ENCODE measurements around the gene CHD3. TPM values are rescaled to one million over a fixed set of nuclear protein-coding genes. Genes with fewer than 3 reads are reported as not detected.

Gene CHD3
- total and polyA plus RNA-seq, 10 of the 15 experiments (the other 5 are each of a cell fraction or from before 2014, with no cell fraction given): 1.4 to 86.8 (median 39.1) TPM

- 0 out of 2 replicates have a peak, but pooled peaks have one; percentile 11 for TF ChIP-seq RAD21 (IDR thresholded peaks at IDR 0.05; ENCODE audit: insufficient read depth, low read depth, low read length)
- TF ChIP-seq SMAD5 (IDR thresholded peaks at IDR 0.05; ENCODE audit: low read depth): no peak; the same call in 1 of the 2 replicates
- peak in 1 of 2 experiments; percentile 57; a peak in 1 of 4 replicates for TF ChIP-seq ETV6 (conservative IDR thresholded peaks at IDR 0.05 in 1 of 2, IDR thresholded peaks at IDR 0.05 in 1 of 2; ENCODE audit: borderline replicate concordance in 1 of 2, low read depth in 1 of 2)
- peak in 1 of 2 experiments; percentile 78; a peak in 2 of 3 replicates for TF ChIP-seq EGR1 (IDR thresholded peaks at IDR 0.05; ENCODE audit: borderline replicate concordance in 1 of 2, low read depth in 2 of 2, low read length in 2 of 2)
- TF ChIP-seq TARDBP (IDR thresholded peaks at IDR 0.05; ENCODE audit: borderline replicate concordance): no peak
- TF ChIP-seq NKRF (conservative IDR thresholded peaks at IDR 0.05): no peak; the same call in none of the 2 replicates
- TF ChIP-seq MEF2B (IDR thresholded peaks at IDR 0.05; ENCODE audit: partially characterized antibody, poor library complexity, severe bottlenecking): peak; percentile 52
- TF ChIP-seq CTCF (IDR thresholded peaks at IDR 0.05 in 2 of 3, conservative IDR thresholded peaks at IDR 0.05 in 1 of 3; ENCODE audit: control insufficient read depth in 2 of 3, extremely low read depth in 1 of 3, insufficient read depth in 1 of 3, low read depth in 3 of 3, low read length in 3 of 3): no peak; a peak in 1 of 6 replicates
- TF ChIP-seq CBX5 (IDR thresholded peaks at IDR 0.05; ENCODE audit: low read depth): no peak
- TF ChIP-seq NR2C2 (IDR thresholded peaks at IDR 0.05; ENCODE audit: borderline replicate concordance, control insufficient read depth, insufficient read length, low read depth): no peak
- TF ChIP-seq GATAD2B (conservative IDR thresholded peaks at IDR 0.05; ENCODE audit: low read depth): peak; percentile 20
- peak; percentile 90 for TF ChIP-seq TBL1XR1 (IDR thresholded peaks at IDR 0.05; ENCODE audit: low read depth, low read length)
- no peak for TF ChIP-seq ZNF622 (IDR thresholded peaks at IDR 0.05)
- no peak for TF ChIP-seq CHD4 (IDR thresholded peaks at IDR 0.05)
- no peak for TF ChIP-seq MYB (IDR thresholded peaks at IDR 0.05; ENCODE audit: borderline replicate concordance, low read depth, low read length)
- TF ChIP-seq MAX (IDR thresholded peaks at IDR 0.05; ENCODE audit: low read depth, low read length): peak; percentile 67
- no peak for TF ChIP-seq NFIC (IDR thresholded peaks at IDR 0.05; ENCODE audit: low read depth, low read length)
- TF ChIP-seq GABPA (IDR thresholded peaks at IDR 0.05; ENCODE audit: low read depth): no peak
- TF ChIP-seq SREBF2 (IDR thresholded peaks at IDR 0.05; ENCODE audit: low read length): no peak
- TF ChIP-seq KAT2A (conservative IDR thresholded peaks at IDR 0.05; ENCODE audit: control insufficient read depth, low read depth, low read length): no peak
- peak; percentile 26; the same call in 1 of the 2 replicates for TF ChIP-seq ZBED1 (IDR thresholded peaks at IDR 0.05; ENCODE audit: borderline replicate concordance)
- no peak for TF ChIP-seq SREBF1 (IDR thresholded peaks at IDR 0.05; ENCODE audit: low read length)
Observed at GRCh38 chr17:7842380-7843256, 46.0 kb upstream of the CHD3 start (continued).

Measured in GM12878 (cell line).